ENCODE data around the gene GINS2. TPM values are rescaled to one million over a fixed set of nuclear protein-coding genes. Genes with fewer than 3 reads are reported as not detected.
A peak's percentile ranks its signal among the peaks of the same experiment; 100 is the strongest.

GINS2 gene
- total and polyA plus RNA-seq, 2 donors (not counting 1 experiment from before 2014, with no cell fraction given): 1.8 to 5.5 TPM

DNA sequence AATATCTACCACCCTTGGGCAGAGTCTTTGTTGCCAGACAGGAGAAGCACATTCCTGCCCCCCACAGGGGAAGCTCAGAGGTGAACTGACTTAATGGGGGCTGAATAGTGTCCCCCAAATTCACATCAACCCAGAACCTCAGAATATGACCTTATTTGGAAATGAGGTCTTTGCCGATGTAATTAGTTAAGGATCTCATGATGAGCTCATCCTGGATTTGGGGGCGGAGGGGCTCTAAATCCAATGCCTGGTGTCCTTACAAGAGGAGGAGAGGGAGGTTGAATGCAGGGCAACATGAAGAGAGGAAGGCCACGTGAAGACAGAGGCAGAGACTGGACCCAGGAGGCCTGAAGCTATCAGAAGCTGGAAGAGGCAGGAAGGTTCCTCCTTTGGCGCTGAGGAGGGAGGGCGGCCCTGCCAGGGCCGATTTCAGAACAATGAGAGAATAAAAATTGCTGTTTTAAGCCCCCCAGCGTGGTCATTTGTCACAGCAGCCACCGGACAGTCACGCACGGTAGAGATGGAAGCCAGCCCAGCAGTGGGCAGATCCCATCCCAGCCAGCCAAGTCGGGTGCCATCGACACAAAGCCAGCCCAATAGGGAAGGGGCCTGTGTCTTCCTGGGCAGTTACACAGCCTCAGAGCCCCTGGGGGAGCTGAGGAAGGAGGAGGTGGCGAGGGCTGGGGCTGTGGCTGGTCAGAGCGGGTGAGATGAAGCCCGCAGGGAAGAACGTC is 40.9 kb upstream of the GINS2 start:
- no peak overlapping the region for H2AFZ ChIP-seq (ENCODE audit: low read length)
- no peak overlapping the region for H3K9ac ChIP-seq (ENCODE audit: insufficient read depth, low read length)
- H3K4me1 ChIP-seq (ENCODE audit: control insufficient read depth, extremely low read depth, insufficient read depth, low read length): no peaks in the 10 kb centered on the region
- H3K4me2 ChIP-seq (ENCODE audit: extremely low read depth, insufficient read depth, low read length): no peak overlapping the region
- H4K20me1 ChIP-seq (ENCODE audit: control insufficient read depth, extremely low read depth, insufficient read depth, low read length): no peaks in the 10 kb centered on the region
- no peaks in the 10 kb centered on the region for H3K27me3 ChIP-seq (ENCODE audit: control insufficient read depth, insufficient read depth, low read length)
- H3K4me3 ChIP-seq (replicated peaks in 1 of 4; ENCODE audit: control extremely low read depth in 1 of 4, insufficient read depth in 1 of 4, low read depth in 3 of 4, low read length in 4 of 4): no peak overlapping the region
- TF ChIP-seq, protein P1, sequence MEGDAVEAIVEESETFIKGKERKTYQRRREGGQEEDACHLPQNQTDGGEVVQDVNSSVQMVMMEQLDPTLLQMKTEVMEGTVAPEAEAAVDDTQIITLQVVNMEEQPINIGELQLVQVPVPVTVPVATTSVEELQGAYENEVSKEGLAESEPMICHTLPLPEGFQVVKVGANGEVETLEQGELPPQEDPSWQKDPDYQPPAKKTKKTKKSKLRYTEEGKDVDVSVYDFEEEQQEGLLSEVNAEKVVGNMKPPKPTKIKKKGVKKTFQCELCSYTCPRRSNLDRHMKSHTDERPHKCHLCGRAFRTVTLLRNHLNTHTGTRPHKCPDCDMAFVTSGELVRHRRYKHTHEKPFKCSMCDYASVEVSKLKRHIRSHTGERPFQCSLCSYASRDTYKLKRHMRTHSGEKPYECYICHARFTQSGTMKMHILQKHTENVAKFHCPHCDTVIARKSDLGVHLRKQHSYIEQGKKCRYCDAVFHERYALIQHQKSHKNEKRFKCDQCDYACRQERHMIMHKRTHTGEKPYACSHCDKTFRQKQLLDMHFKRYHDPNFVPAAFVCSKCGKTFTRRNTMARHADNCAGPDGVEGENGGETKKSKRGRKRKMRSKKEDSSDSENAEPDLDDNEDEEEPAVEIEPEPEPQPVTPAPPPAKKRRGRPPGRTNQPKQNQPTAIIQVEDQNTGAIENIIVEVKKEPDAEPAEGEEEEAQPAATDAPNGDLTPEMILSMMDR (conservative IDR thresholded peaks at IDR 0.05 in 1 of 2, IDR thresholded peaks at IDR 0.05 in 1 of 2; ENCODE audit: low read depth in 1 of 2, low read length in 2 of 2): no peak
- no peak for TF ChIP-seq EZH2 (IDR thresholded peaks at IDR 0.05; ENCODE audit: low read length, missing control alignments)
- H3K27ac ChIP-seq (ENCODE audit: insufficient read depth, low read length): no peak overlapping the region
- no peaks in the 10 kb centered on the region for H3K79me2 ChIP-seq (ENCODE audit: control insufficient read depth, insufficient read depth, low read length)
- no peaks in the 10 kb centered on the region for H3K9me3 ChIP-seq (ENCODE audit: control insufficient read depth, insufficient read depth, low read depth, low read length)
- peak; percentile 42 to 46 for DNase-seq (ENCODE audit: low read depth in 2 of 2)
- no peaks in the 10 kb centered on the region for H3K36me3 ChIP-seq (ENCODE audit: control insufficient read depth, insufficient read depth, low read length)

DNA sequence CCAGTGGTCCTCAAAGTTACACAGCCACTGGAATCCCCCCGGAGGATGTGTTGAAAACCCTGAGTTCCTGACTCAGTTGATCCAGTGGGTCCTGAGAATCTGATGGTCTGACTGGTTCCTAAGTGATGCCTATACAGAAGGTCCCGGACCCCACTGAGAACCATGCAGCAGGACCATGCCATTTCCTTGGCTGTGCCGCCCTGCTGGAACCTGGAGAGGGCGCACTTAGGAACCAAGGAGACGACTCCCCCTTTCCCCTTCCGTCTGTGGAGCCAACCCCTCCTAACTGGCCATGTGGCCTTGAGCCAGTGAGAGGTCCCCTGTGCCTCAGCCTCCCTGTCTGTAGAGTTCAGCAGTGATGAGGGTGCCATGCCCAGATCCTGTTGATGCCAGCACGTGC is 40.1 kb upstream of the GINS2 start:
- Histone ChIP-seq H3K36me3 (ENCODE audit: control insufficient read depth, insufficient read depth, low read length) (no peaks in the 10 kb centered on the region), H4K20me1 (ENCODE audit: control insufficient read depth, extremely low read depth, insufficient read depth, low read length) (no peaks in the 10 kb centered on the region), H3K27ac (ENCODE audit: insufficient read depth, low read length) (no peak overlapping the region), H3K4me3 (replicated peaks in 1 of 4; ENCODE audit: control extremely low read depth in 1 of 4, insufficient read depth in 1 of 4, low read depth in 3 of 4, low read length in 4 of 4) (no peak overlapping the region), H2AFZ (ENCODE audit: low read length) (no peak overlapping the region), H3K9me3 (ENCODE audit: control insufficient read depth, insufficient read depth, low read depth, low read length) (no peaks in the 10 kb centered on the region), H3K27me3 (ENCODE audit: control insufficient read depth, insufficient read depth, low read length) (no peaks in the 10 kb centered on the region), H3K4me2 (ENCODE audit: extremely low read depth, insufficient read depth, low read length) (no peak overlapping the region), H3K4me1 (ENCODE audit: control insufficient read depth, extremely low read depth, insufficient read depth, low read length) (no peaks in the 10 kb centered on the region), H3K79me2 (ENCODE audit: control insufficient read depth, insufficient read depth, low read length) (no peaks in the 10 kb centered on the region), H3K9ac (ENCODE audit: insufficient read depth, low read length) (no peak overlapping the region)
- no peak for TF ChIP-seq EZH2 (IDR thresholded peaks at IDR 0.05; ENCODE audit: low read length, missing control alignments)
- TF ChIP-seq, protein P1 (conservative IDR thresholded peaks at IDR 0.05 in 1 of 2, IDR thresholded peaks at IDR 0.05 in 1 of 2; ENCODE audit: low read depth in 1 of 2, low read length in 2 of 2): peak in 1 of 2 donors; percentile 23
- DNase-seq (ENCODE audit: low read depth in 2 of 2): no peak

DNA sequence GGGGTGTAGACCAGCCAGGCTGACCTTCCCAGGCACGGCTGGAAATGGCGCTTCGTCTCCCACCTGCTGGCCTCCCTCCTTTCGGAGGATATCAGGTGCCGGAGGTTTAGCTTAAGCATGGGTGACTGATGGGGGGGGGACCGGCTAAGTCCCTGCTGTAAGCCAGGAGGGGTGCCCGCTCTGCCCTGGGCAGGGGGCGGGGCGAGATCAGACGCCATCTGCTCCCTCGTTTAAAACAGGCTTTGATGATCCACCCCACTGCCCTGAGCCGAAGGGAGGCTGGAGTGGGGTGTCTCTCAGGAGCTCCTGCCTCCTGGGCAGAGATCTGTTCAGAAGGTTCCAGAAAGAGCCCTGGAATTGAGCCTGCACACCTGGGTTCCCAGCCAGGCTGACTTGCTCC is 36.2 kb upstream of the GINS2 start:
- no peak for DNase-seq (ENCODE audit: low read depth in 2 of 2)
- Histone ChIP-seq H3K9ac (ENCODE audit: insufficient read depth, low read length) (no peak overlapping the region), H3K4me2 (ENCODE audit: extremely low read depth, insufficient read depth, low read length) (no peak overlapping the region), H2AFZ (ENCODE audit: low read length) (no peak overlapping the region), H3K27ac (ENCODE audit: insufficient read depth, low read length) (no peak overlapping the region), H3K9me3 (ENCODE audit: control insufficient read depth, insufficient read depth, low read depth, low read length) (no peaks in the 10 kb centered on the region), H3K36me3 (ENCODE audit: control insufficient read depth, insufficient read depth, low read length) (peaks cover 2% of the 10 kb centered on the region), H3K4me3 (replicated peaks in 1 of 4; ENCODE audit: control extremely low read depth in 1 of 4, insufficient read depth in 1 of 4, low read depth in 3 of 4, low read length in 4 of 4) (no peak overlapping the region), H3K79me2 (ENCODE audit: control insufficient read depth, insufficient read depth, low read length) (no peaks in the 10 kb centered on the region), H4K20me1 (ENCODE audit: control insufficient read depth, extremely low read depth, insufficient read depth, low read length) (no peaks in the 10 kb centered on the region), H3K27me3 (ENCODE audit: control insufficient read depth, insufficient read depth, low read length) (no peaks in the 10 kb centered on the region), H3K4me1 (ENCODE audit: control insufficient read depth, extremely low read depth, insufficient read depth, low read length) (no peaks in the 10 kb centered on the region)
- no peak for TF ChIP-seq EZH2 (IDR thresholded peaks at IDR 0.05; ENCODE audit: low read length, missing control alignments)
- TF ChIP-seq, protein P1 (conservative IDR thresholded peaks at IDR 0.05 in 1 of 2, IDR thresholded peaks at IDR 0.05 in 1 of 2; ENCODE audit: low read depth in 1 of 2, low read length in 2 of 2): no peak

Measured in fibroblast of lung (primary cell).